ENCODE measurements around the gene LAMA4.
A peak's percentile ranks its signal among the peaks of the same experiment; 100 is the strongest.

The LAMA4 gene

GRCh38 chr6:112193117-112193516 lies 61.2 kb downstream of the LAMA4 start:
- no peak for ATAC-seq
- TF ChIP-seq CSDC2 (CRISPR knock-in tag; IDR thresholded peaks at IDR 0.05) (no peak), POU6F1 (CRISPR knock-in tag; IDR thresholded peaks at IDR 0.05; ENCODE audit: borderline replicate concordance, low read depth) (no peak), TOX (CRISPR knock-in tag; IDR thresholded peaks at IDR 0.05; ENCODE audit: borderline replicate concordance) (no peak), ISL1 (CRISPR knock-in tag; IDR thresholded peaks at IDR 0.05) (no peak), ZFP3 (CRISPR knock-in tag; IDR thresholded peaks at IDR 0.05) (no peak)

- TF ChIP-seq ZNF70 (CRISPR knock-in tag; IDR thresholded peaks at IDR 0.05) (no peak), CREB5 (CRISPR knock-in tag; IDR thresholded peaks at IDR 0.05; ENCODE audit: low read depth) (no peak), OSR1 (CRISPR knock-in tag; IDR thresholded peaks at IDR 0.05) (no peak), ZNF565 (CRISPR knock-in tag; conservative IDR thresholded peaks at IDR 0.05; ENCODE audit: low read depth) (no peak), ZFP30 (CRISPR knock-in tag; IDR thresholded peaks at IDR 0.05) (no peak), ZFP3 (CRISPR knock-in tag; IDR thresholded peaks at IDR 0.05) (no peak), ARNTL (CRISPR knock-in tag; IDR thresholded peaks at IDR 0.05; ENCODE audit: borderline replicate concordance, low read depth) (no peak), GLIS3 (CRISPR knock-in tag; IDR thresholded peaks at IDR 0.05) (no peak), BACH2 (CRISPR knock-in tag; IDR thresholded peaks at IDR 0.05; ENCODE audit: borderline replicate concordance) (no peak), TSHZ2 (CRISPR knock-in tag; IDR thresholded peaks at IDR 0.05) (no peak), TCF4 (CRISPR knock-in tag; IDR thresholded peaks at IDR 0.05; ENCODE audit: borderline replicate concordance) (no peak), ESRRG (CRISPR knock-in tag; IDR thresholded peaks at IDR 0.05) (no peak), ZC3H10 (CRISPR knock-in tag; IDR thresholded peaks at IDR 0.05) (no peak), SNAI2 (CRISPR knock-in tag; IDR thresholded peaks at IDR 0.05) (no peak)
- no peak for ATAC-seq
Measured at GRCh38 chr6:112191509-112192020, 62.8 kb downstream of the LAMA4 start.

- ATAC-seq: peak; percentile 34; the same call in 2 of the 3 replicates
- TF ChIP-seq POU6F1 (CRISPR knock-in tag; IDR thresholded peaks at IDR 0.05; ENCODE audit: borderline replicate concordance, low read depth) (no peak), ESRRG (CRISPR knock-in tag; IDR thresholded peaks at IDR 0.05) (no peak), BACH2 (CRISPR knock-in tag; IDR thresholded peaks at IDR 0.05; ENCODE audit: borderline replicate concordance) (no peak), GLIS3 (CRISPR knock-in tag; IDR thresholded peaks at IDR 0.05) (no peak), CREB5 (CRISPR knock-in tag; IDR thresholded peaks at IDR 0.05; ENCODE audit: low read depth) (no peak), TCF4 (CRISPR knock-in tag; IDR thresholded peaks at IDR 0.05; ENCODE audit: borderline replicate concordance) (no peak), ZNF8 (CRISPR knock-in tag; IDR thresholded peaks at IDR 0.05) (no peak), PPARA (CRISPR knock-in tag; IDR thresholded peaks at IDR 0.05; ENCODE audit: borderline replicate concordance) (no peak), TOX (CRISPR knock-in tag; IDR thresholded peaks at IDR 0.05; ENCODE audit: borderline replicate concordance) (no peak), PATZ1 (CRISPR knock-in tag; IDR thresholded peaks at IDR 0.05; ENCODE audit: borderline replicate concordance) (no peak), CSRNP3 (CRISPR knock-in tag; IDR thresholded peaks at IDR 0.05) (no peak), ZFP3 (CRISPR knock-in tag; IDR thresholded peaks at IDR 0.05) (no peak), TSHZ2 (CRISPR knock-in tag; IDR thresholded peaks at IDR 0.05) (no peak), ZNF70 (CRISPR knock-in tag; IDR thresholded peaks at IDR 0.05) (no peak), ZFP30 (CRISPR knock-in tag; IDR thresholded peaks at IDR 0.05) (no peak), ZC3H10 (CRISPR knock-in tag; IDR thresholded peaks at IDR 0.05) (no peak)
Measured at GRCh38 chr6:112190164-112190563, 64.2 kb downstream of the LAMA4 start.

Measured in SK-N-SH treated with all-trans-retinoic acid at 6 μM for 48 hours (cell line).